Right atrium auricular region (tissue), 2 donors: ENCODE measurements around the gene FBXO17. TPM values are rescaled to one million over a fixed set of nuclear protein-coding genes. Genes with fewer than 3 reads are reported as not detected.

Experiments
- DNase-seq: peaks from one replicate; pipeline ENCODE4 v3.0.0-alpha.2; 2019; ENCODE audit warnings: low spot score
- H3K27ac ChIP-seq, 2 donors: fragments of 200-600 bp; sonication (generic); 1 replicate in 1 of 2; 2 replicates in 1 of 2; pipeline ENCODE4 v1.5.1; 2016 to 2019
- H3K27me3 ChIP-seq, 2 donors: fragments of 200-600 bp; sonication (generic); one replicate each; pipeline versions ENCODE4 v1.5.1 to v1.6.0; 2017 to 2019
- H3K36me3 ChIP-seq: fragments of 200-600 bp; sonication (generic); one replicate; pipeline ENCODE4 v1.5.1; 2016
- H3K4me1 ChIP-seq, 2 donors: fragments of 200-600 bp; sonication (generic); one replicate each; pipeline versions ENCODE4 v1.5.1 to v1.6.0; 2017 to 2019
- H3K4me3 ChIP-seq, 2 donors: fragments of 200-600 bp; sonication (generic); 1 replicate in 1 of 2; 2 replicates in 1 of 2; pipeline ENCODE4 v1.5.1; 2017 to 2019; ENCODE audit warnings: mild to moderate bottlenecking in 1 of 2, moderate library complexity in 1 of 2
- H3K9me3 ChIP-seq, 2 donors: fragments of 200-600 bp; sonication (generic); one replicate each; pipeline ENCODE4 v1.5.1; 2019
- CTCF ChIP-seq, 2 donors: fragments of 200-600 bp; sonication (generic); IDR thresholded peaks; one replicate each; pipeline ENCODE4 v1.5.1; 2019; ENCODE audit warnings: antibody characterized with exemption in 2 of 2
- total RNA-seq, 2 donors: library from RNA; depleted of rRNA; stranded (reverse); fragments of >200 nt; gene quantifications; one replicate each; pipeline ENCODE4 v1.1.0, GENCODE V29; 2016

FBXO17 gene
- total RNA-seq, 2 donors from 2014 or later: 5.7 to 13.1 TPM

GRCh38 chr19:38921420-38922274 lies 53.9 kb downstream of the FBXO17 start:
- no peak for DNase-seq
- Histone ChIP-seq H3K9me3 (no peaks in the 10 kb centered on the region), H3K36me3 (peaks cover 9% of the 10 kb centered on the region), H3K27me3 (no peaks in the 10 kb centered on the region), H3K4me3 (no peak overlapping the region), H3K27ac (no peak overlapping the region), H3K4me1 (no peaks in the 10 kb centered on the region)
- no peak for TF ChIP-seq CTCF (IDR thresholded peaks at IDR 0.05)

- Histone ChIP-seq H3K9me3 (no peaks in the 10 kb centered on the region), H3K4me1 (no peaks in the 10 kb centered on the region), H3K27me3 (no peaks in the 10 kb centered on the region), H3K36me3 (peaks cover 9% of the 10 kb centered on the region), H3K27ac (no peak overlapping the region), H3K4me3 (no peak overlapping the region)
- DNase-seq: no peak
- TF ChIP-seq CTCF (IDR thresholded peaks at IDR 0.05): no peak
These were observed 54.7 kb downstream of the FBXO17 start for GRCh38 chr19:38920602-38921419.

- DNase-seq: no peak
- no peak overlapping the region for H3K4me3 ChIP-seq
- no peaks in the 10 kb centered on the region for H3K4me1 ChIP-seq
- H3K9me3 ChIP-seq: no peaks in the 10 kb centered on the region
- H3K27ac ChIP-seq: no peak overlapping the region
- H3K36me3 ChIP-seq: peaks cover 9% of the 10 kb centered on the region
- no peak for TF ChIP-seq CTCF (IDR thresholded peaks at IDR 0.05)
- no peaks in the 10 kb centered on the region for H3K27me3 ChIP-seq
These were observed 55.5 kb downstream of the FBXO17 start for GRCh38 chr19:38919837-38920601.

- TF ChIP-seq CTCF (IDR thresholded peaks at IDR 0.05): no peak
- Histone ChIP-seq H3K27me3 (no peaks in the 10 kb centered on the region), H3K9me3 (no peaks in the 10 kb centered on the region), H3K4me3 (no peak overlapping the region), H3K4me1 (no peaks in the 10 kb centered on the region), H3K27ac (no peak overlapping the region), H3K36me3 (no peaks in the 10 kb centered on the region)
- DNase-seq: no peak
These were observed 57.0 kb downstream of the FBXO17 start for GRCh38 chr19:38918526-38918925.

GRCh38 chr19:38917921-38918491 lies 57.5 kb downstream of the FBXO17 start:
- Histone ChIP-seq H3K4me1 (no peaks in the 10 kb centered on the region), H3K4me3 (no peak overlapping the region), H3K27me3 (no peaks in the 10 kb centered on the region), H3K27ac (no peak overlapping the region), H3K9me3 (no peaks in the 10 kb centered on the region), H3K36me3 (no peaks in the 10 kb centered on the region)
- TF ChIP-seq CTCF (IDR thresholded peaks at IDR 0.05): peak in 1 of 2 donors; percentile 34
- DNase-seq: no peak
